HG02610 (cell line): ENCODE measurements around the gene FAM241A.
"Not testable (repeated sequence)": the region's sequence is repeated elsewhere in the genome, so short reads cannot be mapped to it uniquely, and the experiment has no call there.

ENCODE experiments used
- ATAC-seq: cut with Tn5 transposase; IDR thresholded peaks from one replicate; pipeline ENCODE4 v1.9.1; 2021; ENCODE audit warnings: mild to moderate bottlenecking, moderate library complexity; ENCODE audit not compliant: unreplicated experiment

Gene FAM241A

GRCh38 chr4:112136551-112136950 lies 8.7 kb upstream of the FAM241A start:
- no peak for ATAC-seq

- no peak for ATAC-seq
These were observed 6.7 kb upstream of the FAM241A start for GRCh38 chr4:112138538-112138937.

- no peak for ATAC-seq
These were observed 4.7 kb upstream of the FAM241A start for GRCh38 chr4:112140536-112140935.

- no peak for ATAC-seq
These were observed 3.7 kb upstream of the FAM241A start for GRCh38 chr4:112141366-112142138.

GRCh38 chr4:112142182-112142581 lies 3.1 kb upstream of the FAM241A start:
- ATAC-seq, result no peak

GRCh38 chr4:112143781-112144180 lies 1.5 kb upstream of the FAM241A start:
- ATAC-seq, result no peak

- ATAC-seq, result no peak
These were observed 518 bp upstream of the FAM241A start for GRCh38 chr4:112144546-112145325.

- peak; percentile 67 for ATAC-seq
These were observed 692 bp downstream of the FAM241A start for GRCh38 chr4:112145790-112146501.

- ATAC-seq, result no peak
These were observed 1.2 kb downstream of the FAM241A start for GRCh38 chr4:112146502-112146813.

- no peak for ATAC-seq
These were observed 2.4 kb downstream of the FAM241A start for GRCh38 chr4:112147697-112148096.

GRCh38 chr4:112150920-112151319 lies 5.7 kb downstream of the FAM241A start:
- no peak for ATAC-seq

- no peak for ATAC-seq
These were observed 7.3 kb downstream of the FAM241A start for GRCh38 chr4:112152521-112152920.

GRCh38 chr4:112153211-112153791 lies 8.0 kb downstream of the FAM241A start:
- ATAC-seq, result no peak

GRCh38 chr4:112156112-112156511 lies 10.9 kb downstream of the FAM241A start:
- ATAC-seq, result peak; percentile 30

- peak; percentile 13 for ATAC-seq
These were observed 11.3 kb downstream of the FAM241A start for GRCh38 chr4:112156553-112156952.

GRCh38 chr4:112163706-112164105 lies 18.5 kb downstream of the FAM241A start:
- ATAC-seq, result not testable (repeated sequence)

- ATAC-seq, result no peak
These were observed 22.5 kb downstream of the FAM241A start for GRCh38 chr4:112167794-112168193.

- no peak for ATAC-seq
These were observed 23.7 kb downstream of the FAM241A start for GRCh38 chr4:112168719-112169500.

- ATAC-seq, result no peak
These were observed 25.3 kb downstream of the FAM241A start for GRCh38 chr4:112170451-112170993.

- ATAC-seq, result not testable (repeated sequence)
These were observed 26.0 kb downstream of the FAM241A start for GRCh38 chr4:112171051-112171763.
